SK-N-SH treated with all-trans-retinoic acid at 6 μM for 48 hours (cell line): ENCODE measurements around the gene RHBDL1.

Source experiments
- ATAC-seq: fragments of 200-7000 bp; cut with Tn5 transposase; 3 replicates; pipeline ENCODE4 v1.9.1; 2020; ENCODE audit warnings: mild to moderate bottlenecking, moderate library complexity
- ARNTL ChIP-seq: fragments of 450-650 bp; formaldehyde crosslinking; IDR thresholded peaks from 2 replicates; pipeline ENCODE4 v1.5.0; 2020; ENCODE audit warnings: low read depth, mild to moderate bottlenecking, moderate library complexity, borderline replicate concordance
- CSDC2 ChIP-seq: fragments of 250-450 bp; sonication (Bioruptor Pico); IDR thresholded peaks from 2 replicates; pipeline ENCODE4 v1.5.0; 2020; ENCODE audit warnings: mild to moderate bottlenecking, moderate library complexity
- ESRRG ChIP-seq: fragments of 250-450 bp; sonication (Bioruptor Pico); IDR thresholded peaks from 2 replicates; pipeline ENCODE4 v1.6.1; 2021; ENCODE audit warnings: mild to moderate bottlenecking
- GLIS3 ChIP-seq: fragments of 250-450 bp; sonication (Bioruptor Pico); IDR thresholded peaks from 2 replicates; pipeline ENCODE4 v1.5.0; 2020; ENCODE audit warnings: mild to moderate bottlenecking, moderate library complexity
- ISL1 ChIP-seq: fragments of 250-450 bp; sonication (Bioruptor Pico); IDR thresholded peaks from 2 replicates; pipeline ENCODE4 v2.1.2; 2022; ENCODE audit warnings: mild to moderate bottlenecking, moderate library complexity
- PATZ1 ChIP-seq: fragments of 250-450 bp; sonication (Bioruptor Pico); IDR thresholded peaks from 2 replicates; pipeline ENCODE4 v1.8.0; 2020; ENCODE audit warnings: mild to moderate bottlenecking, moderate library complexity, borderline replicate concordance
- PPARA ChIP-seq: fragments of 250-450 bp; sonication (Bioruptor Pico); IDR thresholded peaks from 2 replicates; pipeline ENCODE4 v1.5.0; 2020; ENCODE audit warnings: mild to moderate bottlenecking, borderline replicate concordance
- RARB ChIP-seq: fragments of 250-450 bp; sonication (Bioruptor Pico); IDR thresholded peaks from 2 replicates; pipeline ENCODE4 v1.8.0; 2021; ENCODE audit warnings: mild to moderate bottlenecking, moderate library complexity
- SNAI2 ChIP-seq: fragments of 250-450 bp; sonication (Bioruptor Pico); IDR thresholded peaks from 2 replicates; pipeline ENCODE4 v1.5.0; 2020; ENCODE audit warnings: mild to moderate bottlenecking, moderate library complexity
- TCF4 ChIP-seq: fragments of 250-450 bp; sonication (Bioruptor Pico); IDR thresholded peaks from 2 replicates; pipeline ENCODE4 v1.8.0; 2021; ENCODE audit warnings: mild to moderate bottlenecking, moderate library complexity, borderline replicate concordance
- TSHZ2 ChIP-seq: fragments of 250-450 bp; sonication (Bioruptor Pico); IDR thresholded peaks from 2 replicates; pipeline ENCODE4 v1.5.0; 2020; ENCODE audit warnings: mild to moderate bottlenecking, moderate library complexity
- ZC3H10 ChIP-seq: fragments of 250-450 bp; sonication (Bioruptor Pico); IDR thresholded peaks from 2 replicates; pipeline ENCODE4 v1.5.1; 2021; ENCODE audit warnings: mild to moderate bottlenecking, moderate library complexity
- ZFP3 ChIP-seq: fragments of 250-450 bp; sonication (Bioruptor Pico); IDR thresholded peaks from 2 replicates; pipeline ENCODE4 v1.5.0; 2020; ENCODE audit warnings: mild to moderate bottlenecking, moderate library complexity
- ZNF565 ChIP-seq: fragments of 450-650 bp; formaldehyde crosslinking; conservative IDR thresholded peaks from 2 replicates; pipeline ENCODE4 v1.5.0; 2020; ENCODE audit warnings: low read depth, mild to moderate bottlenecking, moderate library complexity
- ZNF70 ChIP-seq: fragments of 450-650 bp; formaldehyde crosslinking; IDR thresholded peaks from 2 replicates; pipeline ENCODE4 v1.5.0; 2020; ENCODE audit warnings: mild to moderate bottlenecking, moderate library complexity
- ZNF8 ChIP-seq: fragments of 450-650 bp; formaldehyde crosslinking; IDR thresholded peaks from 2 replicates; pipeline ENCODE4 v1.5.0; 2020; ENCODE audit warnings: mild to moderate bottlenecking, moderate library complexity
- TF ChIP-seq, protein P1 (sequence below): fragments of 250-450 bp; sonication (Bioruptor Pico); IDR thresholded peaks from 2 replicates; pipeline ENCODE4 v1.8.0; 2021; ENCODE audit warnings: low read depth, mild to moderate bottlenecking, moderate library complexity, borderline replicate concordance
- TF ChIP-seq, protein P2 (sequence below): fragments of 250-450 bp; sonication (Bioruptor Pico); IDR thresholded peaks from 2 replicates; pipeline ENCODE4 v1.5.1; 2020; ENCODE audit warnings: low read depth, mild to moderate bottlenecking, moderate library complexity

RHBDL1 gene

DNA sequence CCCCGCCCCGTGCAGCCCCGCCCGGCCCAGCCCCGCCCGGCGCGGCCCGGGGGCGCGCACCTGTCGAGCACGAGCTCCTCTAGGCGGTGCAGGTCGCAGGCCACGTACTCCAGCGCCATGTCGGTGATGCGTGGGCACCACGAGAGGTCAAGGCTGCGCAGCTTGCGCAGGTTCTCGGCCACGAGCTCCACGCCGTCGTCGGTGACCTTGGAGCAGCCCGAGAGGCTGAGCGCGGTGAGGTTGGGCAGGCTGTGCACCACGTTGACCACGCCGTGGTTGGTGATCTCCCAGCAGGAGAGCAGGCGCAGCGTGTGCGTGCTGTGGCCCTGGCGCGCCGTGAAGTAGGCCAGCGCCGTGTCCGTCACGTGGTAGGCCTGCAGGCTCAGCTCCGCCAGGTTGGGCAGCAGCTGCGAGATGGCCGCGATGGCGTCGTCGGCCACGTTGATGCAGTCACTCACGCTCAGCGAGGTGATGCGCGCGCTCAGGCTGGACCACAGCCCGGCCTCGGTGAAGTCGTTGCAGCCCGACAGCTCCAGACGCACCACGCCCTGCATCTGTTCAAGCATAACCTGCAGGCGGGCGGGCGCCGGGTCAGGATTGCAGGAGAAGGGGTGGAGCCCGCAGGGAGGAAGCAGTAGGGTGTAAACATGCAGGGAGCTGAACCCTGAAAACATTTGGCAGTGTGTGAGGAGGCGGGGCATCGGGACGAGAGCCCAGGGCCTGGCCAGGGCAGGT lies 20.1 kb downstream of the RHBDL1 start:
- no peak for TF ChIP-seq TCF4
- no peak for TF ChIP-seq RARB
- no peak for TF ChIP-seq ZNF70
- no peak for TF ChIP-seq ZNF565 (CRISPR knock-in tag)
- TF ChIP-seq ZNF8, result no peak
- no peak for TF ChIP-seq ZC3H10
- TF ChIP-seq TSHZ2 (CRISPR knock-in tag), result no peak
- TF ChIP-seq PATZ1, result no peak
- no peak for TF ChIP-seq SNAI2
- no peak for ATAC-seq

DNA sequence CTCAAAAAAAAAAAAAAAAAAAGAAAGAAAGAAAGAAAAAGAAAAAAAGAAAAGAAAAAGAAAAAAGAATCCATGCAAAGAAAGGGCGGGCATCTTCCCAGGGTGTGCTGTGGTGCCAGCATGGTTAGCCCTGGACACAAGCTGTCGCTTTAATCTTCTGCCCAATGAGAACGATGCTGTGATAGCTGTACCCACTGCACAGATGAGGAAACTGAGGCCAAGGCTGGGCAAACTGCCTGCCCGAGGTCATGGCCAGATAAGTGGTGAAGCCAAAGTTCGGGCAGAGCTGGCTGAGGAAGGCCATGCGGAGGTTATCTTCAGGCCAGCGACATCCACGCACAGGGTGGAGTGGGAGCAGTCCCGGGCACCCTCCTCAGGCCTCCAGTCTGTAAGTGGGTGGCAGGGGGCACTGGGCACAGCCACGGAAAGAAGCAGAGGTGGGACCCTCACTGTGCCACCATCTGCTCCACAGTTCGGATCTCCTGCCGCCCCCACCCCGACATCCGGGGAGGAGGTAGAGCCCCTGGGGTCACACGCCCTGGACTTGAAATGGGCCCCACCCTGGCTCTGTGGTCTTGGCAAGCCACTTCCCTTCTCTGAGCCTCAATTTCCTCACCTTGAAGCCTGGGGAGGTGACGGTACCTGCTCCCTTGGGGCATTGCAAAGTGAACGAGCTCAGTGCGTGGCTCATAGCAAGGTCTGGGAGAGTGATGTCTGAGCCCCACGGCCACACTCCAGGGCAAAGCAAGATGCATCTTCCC lies 23.6 kb downstream of the RHBDL1 start:
- TF ChIP-seq, protein P1, sequence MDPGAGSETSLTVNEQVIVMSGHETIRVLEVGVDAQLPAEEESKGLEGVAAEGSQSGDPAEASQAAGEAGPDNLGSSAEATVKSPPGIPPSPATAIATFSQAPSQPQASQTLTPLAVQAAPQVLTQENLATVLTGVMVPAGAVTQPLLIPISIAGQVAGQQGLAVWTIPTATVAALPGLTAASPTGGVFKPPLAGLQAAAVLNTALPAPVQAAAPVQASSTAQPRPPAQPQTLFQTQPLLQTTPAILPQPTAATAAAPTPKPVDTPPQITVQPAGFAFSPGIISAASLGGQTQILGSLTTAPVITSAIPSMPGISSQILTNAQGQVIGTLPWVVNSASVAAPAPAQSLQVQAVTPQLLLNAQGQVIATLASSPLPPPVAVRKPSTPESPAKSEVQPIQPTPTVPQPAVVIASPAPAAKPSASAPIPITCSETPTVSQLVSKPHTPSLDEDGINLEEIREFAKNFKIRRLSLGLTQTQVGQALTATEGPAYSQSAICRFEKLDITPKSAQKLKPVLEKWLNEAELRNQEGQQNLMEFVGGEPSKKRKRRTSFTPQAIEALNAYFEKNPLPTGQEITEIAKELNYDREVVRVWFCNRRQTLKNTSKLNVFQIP (CRISPR knock-in tag), result no peak
- TF ChIP-seq ZNF70 (no peak), ARNTL (no peak), PATZ1 (no peak), ZNF8 (no peak), ESRRG (CRISPR knock-in tag) (no peak), SNAI2 (no peak), ZC3H10 (no peak), PPARA (CRISPR knock-in tag) (no peak), GLIS3 (no peak), CSDC2 (CRISPR knock-in tag) (no peak), ISL1 (CRISPR knock-in tag) (no peak), ZFP3 (CRISPR knock-in tag) (no peak), RARB (no peak)
- TF ChIP-seq, protein P2, sequence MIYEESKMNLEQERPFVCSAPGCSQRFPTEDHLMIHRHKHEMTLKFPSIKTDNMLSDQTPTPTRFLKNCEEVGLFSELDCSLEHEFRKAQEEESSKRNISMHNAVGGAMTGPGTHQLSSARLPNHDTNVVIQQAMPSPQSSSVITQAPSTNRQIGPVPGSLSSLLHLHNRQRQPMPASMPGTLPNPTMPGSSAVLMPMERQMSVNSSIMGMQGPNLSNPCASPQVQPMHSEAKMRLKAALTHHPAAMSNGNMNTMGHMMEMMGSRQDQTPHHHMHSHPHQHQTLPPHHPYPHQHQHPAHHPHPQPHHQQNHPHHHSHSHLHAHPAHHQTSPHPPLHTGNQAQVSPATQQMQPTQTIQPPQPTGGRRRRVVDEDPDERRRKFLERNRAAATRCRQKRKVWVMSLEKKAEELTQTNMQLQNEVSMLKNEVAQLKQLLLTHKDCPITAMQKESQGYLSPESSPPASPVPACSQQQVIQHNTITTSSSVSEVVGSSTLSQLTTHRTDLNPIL, result no peak
- ATAC-seq, result no peak

DNA sequence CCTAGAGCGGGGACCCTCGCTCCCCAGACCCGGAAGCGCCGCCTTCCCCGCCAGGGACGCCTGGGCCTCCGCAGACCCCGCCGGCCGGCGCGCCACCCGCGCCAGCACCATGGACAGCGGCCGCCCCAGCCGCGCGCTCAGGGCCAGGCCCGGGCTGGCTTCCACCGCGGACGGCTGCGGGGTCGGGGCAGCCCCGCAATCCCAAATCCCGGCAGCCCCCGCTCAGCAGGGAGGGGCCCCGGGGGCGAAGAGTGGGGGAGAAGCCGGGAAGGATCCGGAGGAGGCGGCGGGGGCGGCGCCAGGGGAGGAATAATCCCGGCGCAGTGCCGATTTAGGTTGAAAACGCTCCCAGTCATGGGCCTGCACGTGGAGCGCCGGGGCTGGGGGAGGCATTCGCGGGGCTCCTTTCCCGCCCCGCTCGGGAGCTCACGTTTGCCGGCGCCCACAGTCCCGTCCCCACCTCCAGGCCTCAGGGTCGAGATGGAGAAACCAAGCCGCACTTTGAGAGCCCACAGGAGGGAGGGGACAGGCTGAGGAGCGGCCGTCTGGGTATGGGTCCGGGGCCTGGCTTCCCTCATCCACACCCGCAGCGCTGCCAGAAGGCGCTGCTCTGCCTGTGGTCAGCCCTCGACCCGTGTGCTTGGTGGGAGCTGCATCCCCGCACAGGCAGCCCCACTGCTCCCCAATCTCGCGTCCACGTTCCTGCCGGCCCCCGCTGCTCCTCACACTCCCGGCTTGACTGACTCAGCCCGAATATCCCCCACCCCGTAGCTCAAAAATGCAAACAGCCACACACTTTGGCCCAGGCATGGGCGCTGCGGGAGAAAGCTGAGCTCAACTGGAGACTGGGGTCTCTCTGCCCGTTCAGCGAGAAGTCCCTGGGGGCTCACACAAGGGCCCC lies 25.5 kb downstream of the RHBDL1 start:
- no peak for TF ChIP-seq ZNF70
- ATAC-seq, result no peak
